ENCODE measurements around the gene E2F1. TPM values are rescaled to one million over a fixed set of nuclear protein-coding genes. Genes with fewer than 3 reads are reported as not detected.

The E2F1 gene
- total and polyA plus RNA-seq, 2 donors = 3.3 to 13.3 TPM

DNA sequence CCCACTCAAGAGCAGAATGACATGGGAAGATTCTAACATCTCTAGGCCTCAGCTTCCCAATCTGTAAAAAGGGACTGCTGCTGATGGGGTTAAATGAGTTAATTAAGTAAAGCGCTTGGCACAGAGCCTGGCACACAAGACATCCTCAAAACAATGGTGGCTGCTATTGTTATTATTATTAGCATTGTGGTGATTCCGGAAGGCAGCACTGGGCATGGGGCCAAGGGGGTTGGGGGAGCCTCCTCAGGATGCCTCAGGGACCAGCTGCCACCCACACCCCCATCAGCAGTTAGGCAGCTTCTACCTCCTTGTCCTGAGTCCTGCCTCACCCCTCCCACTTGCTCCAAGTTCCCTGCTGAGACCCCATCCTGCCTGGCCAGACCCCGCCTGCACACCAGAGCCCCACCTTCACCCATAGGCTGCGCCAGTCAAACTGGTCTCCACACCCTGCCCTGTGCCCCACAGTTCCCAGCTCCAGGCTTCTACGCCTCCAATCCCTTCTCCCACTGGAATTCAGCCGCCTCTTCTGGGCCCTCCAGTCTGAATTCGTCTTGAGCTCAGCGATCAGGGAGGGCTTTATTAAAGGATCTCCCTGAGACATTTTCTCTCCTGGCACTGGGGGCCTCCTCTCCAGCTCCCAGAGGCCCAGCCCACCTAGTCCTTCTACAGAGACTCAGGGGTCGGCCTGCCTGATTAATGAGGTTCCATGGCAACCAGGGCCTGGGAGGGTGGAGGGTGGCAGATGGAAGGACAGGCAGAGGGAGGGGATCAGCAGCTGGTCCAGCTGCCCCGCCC lies 1.5 kb downstream of the E2F1 start:
- no peaks in the 10 kb centered on the region for H3K27me3 ChIP-seq (ENCODE audit: control insufficient read depth in 2 of 2, insufficient read depth in 1 of 2, low read length in 1 of 2)
- H3K27ac ChIP-seq (ENCODE audit: low read depth in 1 of 2, low read length in 1 of 2) = peak overlapping the region in 1 of 2 donors; percentile 44
- WGBS = 76% methylated on average over 10 of the region's 10 CpGs
- no peak for DNase-seq (ENCODE audit: low read depth in 6 of 9, low spot score in 9 of 9)
- peaks cover 0 to 3% of the 10 kb centered on the region in 2 donors for H3K9me3 ChIP-seq (ENCODE audit: control insufficient read depth in 2 of 2, insufficient read depth in 1 of 2, low read length in 1 of 2)
- peak overlapping the region; percentile 4 to 62 for H3K4me3 ChIP-seq (ENCODE audit: low read length in 2 of 2)
- H3K36me3 ChIP-seq (ENCODE audit: control insufficient read depth in 2 of 2, insufficient read depth in 2 of 2, low read length in 1 of 2) = peaks cover 0 to 13% of the 10 kb centered on the region in 2 donors
- H3K4me1 ChIP-seq (ENCODE audit: control insufficient read depth in 2 of 2, insufficient read depth in 2 of 2, low read length in 2 of 2) = peaks cover 29 to 66% of the 10 kb centered on the region in 2 donors

DNA sequence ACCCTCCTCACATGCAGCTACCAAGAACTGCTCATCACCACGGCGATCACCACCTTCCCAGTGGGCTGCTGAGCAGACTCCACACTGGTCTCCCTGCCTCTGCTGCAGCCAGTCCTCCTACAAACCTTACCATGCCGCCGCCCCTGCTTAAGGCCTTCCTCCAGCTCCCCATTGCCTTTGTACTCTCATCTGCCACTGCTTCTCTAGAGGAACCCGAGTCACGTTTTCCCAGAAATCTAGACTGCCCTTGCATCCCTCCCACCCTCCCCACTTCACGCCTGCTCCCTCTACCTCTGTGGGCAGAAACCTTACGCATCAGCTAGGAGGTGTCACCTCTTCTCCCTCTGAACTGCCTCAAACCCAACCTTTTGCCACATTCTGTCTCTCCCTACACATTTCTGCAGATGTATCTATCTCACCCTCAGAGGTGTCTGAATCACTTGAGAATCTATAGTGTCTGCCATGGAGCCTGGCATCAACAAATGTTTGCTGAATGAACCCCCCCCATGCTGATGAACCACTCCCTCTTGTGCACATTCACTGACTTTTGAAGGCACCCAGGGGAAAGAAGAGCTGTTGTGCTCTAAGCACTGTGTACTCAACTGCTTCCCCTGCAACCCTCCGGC lies 4.3 kb downstream of the E2F1 start:
- Histone ChIP-seq H3K4me3 (ENCODE audit: low read length in 2 of 2) (no peak overlapping the region), H3K27ac (ENCODE audit: low read depth in 1 of 2, low read length in 1 of 2) (peak overlapping the region in 1 of 2 donors; percentile 11), H3K27me3 (ENCODE audit: control insufficient read depth in 2 of 2, insufficient read depth in 1 of 2, low read length in 1 of 2) (no peaks in the 10 kb centered on the region), H3K4me1 (ENCODE audit: control insufficient read depth in 2 of 2, insufficient read depth in 2 of 2, low read length in 2 of 2) (peaks cover 54 to 77% of the 10 kb centered on the region in 2 donors), H3K9me3 (ENCODE audit: control insufficient read depth in 2 of 2, insufficient read depth in 1 of 2, low read length in 1 of 2) (peaks cover 0 to 3% of the 10 kb centered on the region in 2 donors), H3K36me3 (ENCODE audit: control insufficient read depth in 2 of 2, insufficient read depth in 2 of 2, low read length in 1 of 2) (peaks cover 0 to 35% of the 10 kb centered on the region in 2 donors)
- no peak for DNase-seq (ENCODE audit: low read depth in 6 of 9, low spot score in 9 of 9)
- WGBS = 88% methylated on average over 9 of the region's 9 CpGs

GRCh38 chr20:33681288-33681687 lies 4.9 kb downstream of the E2F1 start:
- Histone ChIP-seq H3K36me3 (ENCODE audit: control insufficient read depth in 2 of 2, insufficient read depth in 2 of 2, low read length in 1 of 2) (peaks cover 3 to 40% of the 10 kb centered on the region in 2 donors), H3K27me3 (ENCODE audit: control insufficient read depth in 2 of 2, insufficient read depth in 1 of 2, low read length in 1 of 2) (no peaks in the 10 kb centered on the region), H3K9me3 (ENCODE audit: control insufficient read depth in 2 of 2, insufficient read depth in 1 of 2, low read length in 1 of 2) (peaks cover 0 to 3% of the 10 kb centered on the region in 2 donors), H3K4me1 (ENCODE audit: control insufficient read depth in 2 of 2, insufficient read depth in 2 of 2, low read length in 2 of 2) (peaks cover 50 to 74% of the 10 kb centered on the region in 2 donors), H3K4me3 (ENCODE audit: low read length in 2 of 2) (no peak overlapping the region), H3K27ac (ENCODE audit: low read depth in 1 of 2, low read length in 1 of 2) (no peak overlapping the region)
- no peak for DNase-seq (ENCODE audit: low read depth in 6 of 9, low spot score in 9 of 9)
- 93% methylated on average over 5 of the region's 5 CpGs for WGBS

GRCh38 chr20:33680686-33681085 lies 5.5 kb downstream of the E2F1 start:
- Histone ChIP-seq H3K9me3 (ENCODE audit: control insufficient read depth in 2 of 2, insufficient read depth in 1 of 2, low read length in 1 of 2) (peaks cover 0 to 3% of the 10 kb centered on the region in 2 donors), H3K4me1 (ENCODE audit: control insufficient read depth in 2 of 2, insufficient read depth in 2 of 2, low read length in 2 of 2) (peaks cover 50 to 74% of the 10 kb centered on the region in 2 donors), H3K27me3 (ENCODE audit: control insufficient read depth in 2 of 2, insufficient read depth in 1 of 2, low read length in 1 of 2) (no peaks in the 10 kb centered on the region), H3K4me3 (ENCODE audit: low read length in 2 of 2) (no peak overlapping the region), H3K36me3 (ENCODE audit: control insufficient read depth in 2 of 2, insufficient read depth in 2 of 2, low read length in 1 of 2) (peaks cover 5 to 46% of the 10 kb centered on the region in 2 donors), H3K27ac (ENCODE audit: low read depth in 1 of 2, low read length in 1 of 2) (no peak overlapping the region)
- 98% methylated on average over 2 of the region's 2 CpGs for WGBS
- DNase-seq (ENCODE audit: low read depth in 6 of 9, low spot score in 9 of 9) = no peak

GRCh38 chr20:33679758-33680485 lies 6.3 kb downstream of the E2F1 start:
- peak in 1 of 9 donors; percentile 34 for DNase-seq (ENCODE audit: low read depth in 6 of 9, low spot score in 9 of 9)
- Histone ChIP-seq H3K27me3 (ENCODE audit: control insufficient read depth in 2 of 2, insufficient read depth in 1 of 2, low read length in 1 of 2) (peaks cover 0 to 2% of the 10 kb centered on the region in 2 donors), H3K4me1 (ENCODE audit: control insufficient read depth in 2 of 2, insufficient read depth in 2 of 2, low read length in 2 of 2) (peaks cover 47 to 69% of the 10 kb centered on the region in 2 donors), H3K9me3 (ENCODE audit: control insufficient read depth in 2 of 2, insufficient read depth in 1 of 2, low read length in 1 of 2) (peaks cover 0 to 3% of the 10 kb centered on the region in 2 donors), H3K27ac (ENCODE audit: low read depth in 1 of 2, low read length in 1 of 2) (peak overlapping the region in 1 of 2 donors; percentile 39), H3K4me3 (ENCODE audit: low read length in 2 of 2) (no peak overlapping the region), H3K36me3 (ENCODE audit: control insufficient read depth in 2 of 2, insufficient read depth in 2 of 2, low read length in 1 of 2) (peaks cover 5 to 48% of the 10 kb centered on the region in 2 donors)
- 82% methylated on average over 20 of the region's 20 CpGs for WGBS

DNA sequence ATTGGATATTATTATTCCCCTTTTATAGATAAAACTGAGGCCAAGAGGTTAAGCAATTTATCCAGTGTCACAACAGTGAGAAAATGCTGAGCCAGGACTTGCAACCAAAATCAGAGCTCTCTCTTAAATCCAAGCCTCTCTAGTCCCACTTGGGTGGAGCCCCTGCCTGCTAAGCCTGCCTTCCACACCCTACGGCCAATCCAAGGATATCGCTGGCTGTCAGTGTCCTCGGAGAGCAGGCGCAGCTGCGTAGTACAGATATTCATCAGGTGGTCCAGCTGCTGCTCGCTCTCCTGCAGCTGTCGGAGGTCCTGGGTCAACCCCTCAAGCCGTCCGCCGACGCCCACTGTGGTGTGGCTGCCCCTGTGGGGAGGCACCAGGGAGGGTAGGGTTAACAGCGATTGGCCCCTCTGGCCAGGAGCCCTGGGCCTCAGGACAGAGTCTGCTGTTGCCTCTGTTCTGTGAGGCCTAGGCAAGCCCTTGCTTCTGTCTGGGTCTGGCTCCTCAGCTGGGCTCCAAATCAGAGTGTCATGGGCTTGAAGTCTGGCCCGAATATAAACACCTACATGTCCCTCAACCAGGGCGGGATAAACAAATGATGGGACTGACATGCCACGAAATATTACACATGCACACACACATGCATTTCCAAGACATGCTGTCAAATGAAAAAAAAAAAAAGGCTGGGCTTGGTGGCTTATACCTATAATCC lies 8.0 kb downstream of the E2F1 start:
- Histone ChIP-seq H3K27me3 (ENCODE audit: control insufficient read depth in 2 of 2, insufficient read depth in 1 of 2, low read length in 1 of 2) (peaks cover 0 to 16% of the 10 kb centered on the region in 2 donors), H3K9me3 (ENCODE audit: control insufficient read depth in 2 of 2, insufficient read depth in 1 of 2, low read length in 1 of 2) (peaks cover 0 to 3% of the 10 kb centered on the region in 2 donors), H3K36me3 (ENCODE audit: control insufficient read depth in 2 of 2, insufficient read depth in 2 of 2, low read length in 1 of 2) (peaks cover 5 to 46% of the 10 kb centered on the region in 2 donors), H3K4me3 (ENCODE audit: low read length in 2 of 2) (no peak overlapping the region), H3K27ac (ENCODE audit: low read depth in 1 of 2, low read length in 1 of 2) (peak overlapping the region; percentile 39 to 70), H3K4me1 (ENCODE audit: control insufficient read depth in 2 of 2, insufficient read depth in 2 of 2, low read length in 2 of 2) (peaks cover 52 to 72% of the 10 kb centered on the region in 2 donors)
- no peak for DNase-seq (ENCODE audit: low read depth in 6 of 9, low spot score in 9 of 9)
- 95% methylated on average over 15 of the region's 15 CpGs for WGBS

GRCh38 chr20:33676652-33677645 lies 9.2 kb downstream of the E2F1 start:
- Histone ChIP-seq H3K4me3 (ENCODE audit: low read length in 2 of 2) (no peak overlapping the region), H3K9me3 (ENCODE audit: control insufficient read depth in 2 of 2, insufficient read depth in 1 of 2, low read length in 1 of 2) (peaks cover 0 to under 1% of the 10 kb centered on the region in 2 donors), H3K27ac (ENCODE audit: low read depth in 1 of 2, low read length in 1 of 2) (no peak overlapping the region), H3K4me1 (ENCODE audit: control insufficient read depth in 2 of 2, insufficient read depth in 2 of 2, low read length in 2 of 2) (peaks cover 50 to 73% of the 10 kb centered on the region in 2 donors), H3K27me3 (ENCODE audit: control insufficient read depth in 2 of 2, insufficient read depth in 1 of 2, low read length in 1 of 2) (peaks cover 0 to 16% of the 10 kb centered on the region in 2 donors), H3K36me3 (ENCODE audit: control insufficient read depth in 2 of 2, insufficient read depth in 2 of 2, low read length in 1 of 2) (peaks cover 5 to 46% of the 10 kb centered on the region in 2 donors)
- no peak for DNase-seq (ENCODE audit: low read depth in 6 of 9, low spot score in 9 of 9)
- 97% methylated on average over 31 of the region's 31 CpGs for WGBS

- peaks cover 50 to 64% of the 10 kb centered on the region in 2 donors for H3K4me1 ChIP-seq (ENCODE audit: control insufficient read depth in 2 of 2, insufficient read depth in 2 of 2, low read length in 2 of 2)
- H3K9me3 ChIP-seq (ENCODE audit: control insufficient read depth in 2 of 2, insufficient read depth in 1 of 2, low read length in 1 of 2) = no peaks in the 10 kb centered on the region
- WGBS = 98% methylated on average over 11 of the region's 11 CpGs
Measured at GRCh38 chr20:33676121-33676520, 10.1 kb downstream of the E2F1 start.

More at GRCh38 chr20:33676121-33676520, 10.1 kb downstream of the E2F1 start:
- no peak overlapping the region for H3K4me3 ChIP-seq (ENCODE audit: low read length in 2 of 2)
- DNase-seq (ENCODE audit: low read depth in 6 of 9, low spot score in 9 of 9) = no peak
- H3K36me3 ChIP-seq (ENCODE audit: control insufficient read depth in 2 of 2, insufficient read depth in 2 of 2, low read length in 1 of 2) = peaks cover 5 to 46% of the 10 kb centered on the region in 2 donors
- peaks cover 0 to 16% of the 10 kb centered on the region in 2 donors for H3K27me3 ChIP-seq (ENCODE audit: control insufficient read depth in 2 of 2, insufficient read depth in 1 of 2, low read length in 1 of 2)
- H3K27ac ChIP-seq (ENCODE audit: low read depth in 1 of 2, low read length in 1 of 2) = no peak overlapping the region

All from thymus (tissue), 11 donors.